Measurements from ENCODE around the gene CEBPZOS.
A peak's percentile ranks its signal among the peaks of the same experiment; 100 is the strongest.

The CEBPZOS gene

GRCh38 chr2:37167636-37168180 is 28.6 kb upstream of the CEBPZOS start:
- no peak overlapping the region for H3K23ac ChIP-seq (ENCODE audit: low read length in 2 of 2)
- H3K9me3 ChIP-seq (ENCODE audit: control insufficient read depth, low read length): peaks cover 15% of the 10 kb centered on the region
- H3K14ac ChIP-seq (ENCODE audit: low read length in 2 of 2): no peak overlapping the region
- no peak overlapping the region for H2BK5ac ChIP-seq (ENCODE audit: low read depth, low read length, poor library complexity, severe bottlenecking)
- H4K91ac ChIP-seq (ENCODE audit: low read length): no peak overlapping the region
- no peak overlapping the region for H3K4me2 ChIP-seq (ENCODE audit: low read length, poor library complexity, severe bottlenecking)
- no peak overlapping the region for H2BK12ac ChIP-seq (ENCODE audit: low read length in 2 of 2)
- WGBS: 91% methylated on average over 1 of the region's 3 CpGs
- no peaks in the 10 kb centered on the region for H3K27me3 ChIP-seq (ENCODE audit: control insufficient read depth in 1 of 2, insufficient read depth in 1 of 2, low read length in 2 of 2)
- H3K4ac ChIP-seq (ENCODE audit: low read depth in 1 of 2, low read length in 2 of 2): no peak overlapping the region
- H3K18ac ChIP-seq (ENCODE audit: low read depth in 1 of 2, low read length in 2 of 2): no peak overlapping the region
- no peaks in the 10 kb centered on the region for H3K79me1 ChIP-seq (replicated peaks; ENCODE audit: low read length, poor library complexity, severe bottlenecking)
- peak overlapping the region; percentile 47 for H3K9ac ChIP-seq (ENCODE audit: low read length)
- no peak overlapping the region for H2BK15ac ChIP-seq (ENCODE audit: low read depth, poor library complexity, severe bottlenecking)
- no peaks in the 10 kb centered on the region for H3K4me1 ChIP-seq (ENCODE audit: control insufficient read depth, insufficient read depth, low read depth, low read length)
- no peak overlapping the region for H2BK120ac ChIP-seq (ENCODE audit: low read depth, low read length)
- H3K4me3 ChIP-seq (ENCODE audit: insufficient read depth in 1 of 2, low read depth in 1 of 2, low read length in 2 of 2): no peak overlapping the region
- H2AFZ ChIP-seq (ENCODE audit: low read depth, low read length): no peak overlapping the region
- no peak overlapping the region for H3K27ac ChIP-seq (ENCODE audit: low read length, poor library complexity, severe bottlenecking)
- no peaks in the 10 kb centered on the region for H3K36me3 ChIP-seq (ENCODE audit: control insufficient read depth in 1 of 2, insufficient read depth in 2 of 2, low read depth in 1 of 2, low read length in 2 of 2)
- H4K8ac ChIP-seq (ENCODE audit: low read length): no peak overlapping the region
- DNase-seq: no peak
- H2AK5ac ChIP-seq (ENCODE audit: low read length, severe bottlenecking): no peak overlapping the region

GRCh38 chr2:37168217-37168981 is 27.9 kb upstream of the CEBPZOS start:
- H3K4me3 ChIP-seq (ENCODE audit: insufficient read depth in 1 of 2, low read depth in 1 of 2, low read length in 2 of 2): no peak overlapping the region
- H3K14ac ChIP-seq (ENCODE audit: low read length in 2 of 2): no peak overlapping the region
- no peak overlapping the region for H4K8ac ChIP-seq (ENCODE audit: low read length)
- no peaks in the 10 kb centered on the region for H3K4me1 ChIP-seq (ENCODE audit: control insufficient read depth, insufficient read depth, low read depth, low read length)
- H3K18ac ChIP-seq (ENCODE audit: low read depth in 1 of 2, low read length in 2 of 2): no peak overlapping the region
- no peak overlapping the region for H2BK120ac ChIP-seq (ENCODE audit: low read depth, low read length)
- peak overlapping the region; percentile 47 for H3K9ac ChIP-seq (ENCODE audit: low read length)
- WGBS: 65% methylated on average over 13 of the region's 17 CpGs
- H3K27me3 ChIP-seq (ENCODE audit: control insufficient read depth in 1 of 2, insufficient read depth in 1 of 2, low read length in 2 of 2): no peaks in the 10 kb centered on the region
- no peak overlapping the region for H2AK5ac ChIP-seq (ENCODE audit: low read length, severe bottlenecking)
- DNase-seq: peak; percentile 58
- H2AFZ ChIP-seq (ENCODE audit: low read depth, low read length): no peak overlapping the region
- no peak overlapping the region for H3K4ac ChIP-seq (ENCODE audit: low read depth in 1 of 2, low read length in 2 of 2)
- no peak overlapping the region for H2BK15ac ChIP-seq (ENCODE audit: low read depth, poor library complexity, severe bottlenecking)
- peaks cover 9% of the 10 kb centered on the region for H3K9me3 ChIP-seq (ENCODE audit: control insufficient read depth, low read length)
- no peak overlapping the region for H3K4me2 ChIP-seq (ENCODE audit: low read length, poor library complexity, severe bottlenecking)
- no peak overlapping the region for H3K23ac ChIP-seq (ENCODE audit: low read length in 2 of 2)
- no peak overlapping the region for H4K91ac ChIP-seq (ENCODE audit: low read length)
- no peaks in the 10 kb centered on the region for H3K36me3 ChIP-seq (ENCODE audit: control insufficient read depth in 1 of 2, insufficient read depth in 2 of 2, low read depth in 1 of 2, low read length in 2 of 2)
- H3K79me1 ChIP-seq (replicated peaks; ENCODE audit: low read length, poor library complexity, severe bottlenecking): no peaks in the 10 kb centered on the region
- H2BK12ac ChIP-seq (ENCODE audit: low read length in 2 of 2): no peak overlapping the region
- no peak overlapping the region for H2BK5ac ChIP-seq (ENCODE audit: low read depth, low read length, poor library complexity, severe bottlenecking)
- no peak overlapping the region for H3K27ac ChIP-seq (ENCODE audit: low read length, poor library complexity, severe bottlenecking)

GRCh38 chr2:37171624-37171950 is 24.7 kb upstream of the CEBPZOS start:
- Histone ChIP-seq H3K4ac (ENCODE audit: low read depth in 1 of 2, low read length in 2 of 2) (no peak overlapping the region), H2BK15ac (ENCODE audit: low read depth, poor library complexity, severe bottlenecking) (no peak overlapping the region), H3K27ac (ENCODE audit: low read length, poor library complexity, severe bottlenecking) (no peak overlapping the region), H2BK12ac (ENCODE audit: low read length in 2 of 2) (no peak overlapping the region), H2AK5ac (ENCODE audit: low read length, severe bottlenecking) (no peak overlapping the region), H4K8ac (ENCODE audit: low read length) (no peak overlapping the region), H3K79me1 (replicated peaks; ENCODE audit: low read length, poor library complexity, severe bottlenecking) (no peaks in the 10 kb centered on the region), H3K27me3 (ENCODE audit: control insufficient read depth in 1 of 2, insufficient read depth in 1 of 2, low read length in 2 of 2) (no peaks in the 10 kb centered on the region), H3K4me1 (ENCODE audit: control insufficient read depth, insufficient read depth, low read depth, low read length) (no peaks in the 10 kb centered on the region), H3K36me3 (ENCODE audit: control insufficient read depth in 1 of 2, insufficient read depth in 2 of 2, low read depth in 1 of 2, low read length in 2 of 2) (no peaks in the 10 kb centered on the region), H3K4me2 (ENCODE audit: low read length, poor library complexity, severe bottlenecking) (no peak overlapping the region), H2AFZ (ENCODE audit: low read depth, low read length) (no peak overlapping the region), H2BK5ac (ENCODE audit: low read depth, low read length, poor library complexity, severe bottlenecking) (no peak overlapping the region), H3K18ac (ENCODE audit: low read depth in 1 of 2, low read length in 2 of 2) (no peak overlapping the region), H4K91ac (ENCODE audit: low read length) (no peak overlapping the region), H3K14ac (ENCODE audit: low read length in 2 of 2) (no peak overlapping the region), H2BK120ac (ENCODE audit: low read depth, low read length) (no peak overlapping the region), H3K23ac (ENCODE audit: low read length in 2 of 2) (no peak overlapping the region), H3K9me3 (ENCODE audit: control insufficient read depth, low read length) (no peaks in the 10 kb centered on the region), H3K4me3 (ENCODE audit: insufficient read depth in 1 of 2, low read depth in 1 of 2, low read length in 2 of 2) (no peak overlapping the region), H3K9ac (ENCODE audit: low read length) (no peak overlapping the region)
- DNase-seq: no peak

- no peak overlapping the region for H3K9ac ChIP-seq (ENCODE audit: low read length)
- H2AFZ ChIP-seq (ENCODE audit: low read depth, low read length): no peak overlapping the region
- no peak overlapping the region for H4K91ac ChIP-seq (ENCODE audit: low read length)
- H4K8ac ChIP-seq (ENCODE audit: low read length): no peak overlapping the region
- H3K18ac ChIP-seq (ENCODE audit: low read depth in 1 of 2, low read length in 2 of 2): no peak overlapping the region
- no peak overlapping the region for H3K4me3 ChIP-seq (ENCODE audit: insufficient read depth in 1 of 2, low read depth in 1 of 2, low read length in 2 of 2)
- WGBS: 63% methylated on average over 1 of the region's 1 CpG
- H2BK120ac ChIP-seq (ENCODE audit: low read depth, low read length): no peak overlapping the region
- no peaks in the 10 kb centered on the region for H3K79me1 ChIP-seq (replicated peaks; ENCODE audit: low read length, poor library complexity, severe bottlenecking)
- H3K9me3 ChIP-seq (ENCODE audit: control insufficient read depth, low read length): no peaks in the 10 kb centered on the region
- no peak overlapping the region for H3K4ac ChIP-seq (ENCODE audit: low read depth in 1 of 2, low read length in 2 of 2)
- no peak overlapping the region for H2BK12ac ChIP-seq (ENCODE audit: low read length in 2 of 2)
- no peaks in the 10 kb centered on the region for H3K36me3 ChIP-seq (ENCODE audit: control insufficient read depth in 1 of 2, insufficient read depth in 2 of 2, low read depth in 1 of 2, low read length in 2 of 2)
- H3K4me1 ChIP-seq (ENCODE audit: control insufficient read depth, insufficient read depth, low read depth, low read length): no peaks in the 10 kb centered on the region
- no peak overlapping the region for H3K14ac ChIP-seq (ENCODE audit: low read length in 2 of 2)
- no peak overlapping the region for H3K27ac ChIP-seq (ENCODE audit: low read length, poor library complexity, severe bottlenecking)
- no peak for DNase-seq
- no peak overlapping the region for H2BK5ac ChIP-seq (ENCODE audit: low read depth, low read length, poor library complexity, severe bottlenecking)
- no peak overlapping the region for H2AK5ac ChIP-seq (ENCODE audit: low read length, severe bottlenecking)
- H2BK15ac ChIP-seq (ENCODE audit: low read depth, poor library complexity, severe bottlenecking): no peak overlapping the region
- no peak overlapping the region for H3K4me2 ChIP-seq (ENCODE audit: low read length, poor library complexity, severe bottlenecking)
- no peak overlapping the region for H3K23ac ChIP-seq (ENCODE audit: low read length in 2 of 2)
- no peaks in the 10 kb centered on the region for H3K27me3 ChIP-seq (ENCODE audit: control insufficient read depth in 1 of 2, insufficient read depth in 1 of 2, low read length in 2 of 2)
Observed at GRCh38 chr2:37173741-37174140, 22.6 kb upstream of the CEBPZOS start.

Data from mesenchymal stem cell (in vitro differentiated cells and primary cell).